K562 (cell line): ENCODE data around the gene ATP8A1. TPM values are rescaled to one million over a fixed set of nuclear protein-coding genes. Genes with fewer than 3 reads are reported as not detected.

ENCODE experiments used
- ATAC-seq: fragments of 200-7000 bp; cut with Tn5 transposase; 3 replicates; pipeline ENCODE4 v1.9.1; 2020; ENCODE audit warnings: moderate library complexity
- BruUV-seq: library from RNA; stranded (reverse); fragments of 400-500 nt; replicated peaks from 2 replicates; lab custom pipeline; 2021; lab: Mats Ljungman, UMichigan
- CTCF ChIA-PET: fragments of 300-600 bp; formaldehyde crosslinking; extraction: SDS; loops from one replicate; lab custom pipeline; 2021; ENCODE audit warnings: low intra/inter-chr PET ratio; lab: Yijun Ruan, JAX
- POLR2A ChIA-PET: fragments of 300-600, 350-650 bp; sonication (Branson Sonifier 250); formaldehyde crosslinking; extraction: SDS; loops from one replicate; lab custom pipeline; 2021; ENCODE audit warnings: antibody characterized with exemption, inconsistent platforms; lab: Yijun Ruan, JAX
- DNase-seq, 4 experiments: peaks; one replicate each; pipeline versions ENCODE4 v3.0.0 to v3.0.0-alpha.2; 2011 to 2018; ENCODE audit warnings: low spot score in 3 of 4, mixed read lengths in 3 of 4; ENCODE audit errors: extremely low read depth in 1 of 4
- FAIRE-seq: peaks from 2 replicates; lab custom pipeline; 2011; peaks lifted over from hg19 to GRCh38; lab: Jason Lieb, UNC
- H2AFZ ChIP-seq: 2 replicates; pipeline ENCODE4 v1.6.0; 2011; ENCODE audit warnings: low read depth, low read length, control low read depth, inconsistent platforms
- H3K27ac ChIP-seq: fragments of 200-600 bp; 3 replicates; pipeline ENCODE4 v1.8.0; 2011; ENCODE audit warnings: low read depth, mild to moderate bottlenecking, control low read depth, inconsistent platforms, low read length, moderate library complexity, mixed read lengths; ENCODE audit errors: extremely low read depth
- H3K27me3 ChIP-seq, 2 experiments: fragments of 300-600 bp in 1 of 2; 2 replicates in 1 of 2; 3 replicates in 1 of 2; pipeline versions ENCODE4 v1.6.0 to v1.8.0; 2011; ENCODE audit warnings: inconsistent platforms in 2 of 2, low read length in 2 of 2, mild to moderate bottlenecking in 1 of 2, mixed read lengths in 1 of 2, moderate library complexity in 1 of 2; ENCODE audit not compliant: control insufficient read depth in 2 of 2, insufficient read depth in 2 of 2
- H3K36me3 ChIP-seq: fragments of 300-600 bp; 3 replicates; pipeline ENCODE4 v1.8.0; 2011; ENCODE audit warnings: mild to moderate bottlenecking, low read length, inconsistent platforms; ENCODE audit not compliant: control insufficient read depth, insufficient read depth
- H3K4me1 ChIP-seq, 2 experiments: fragments of 200-600 bp in 1 of 2; replicated peaks in 1 of 2; 2 replicates in 1 of 2; 3 replicates in 1 of 2; pipeline versions ENCODE4 v1.5.1 to v1.8.0; 2011; ENCODE audit warnings: inconsistent platforms in 2 of 2, low read length in 2 of 2, mild to moderate bottlenecking in 1 of 2, mixed read lengths in 1 of 2, moderate library complexity in 1 of 2; ENCODE audit not compliant: control insufficient read depth in 2 of 2, insufficient read depth in 2 of 2
- H3K4me2 ChIP-seq: 2 replicates; pipeline ENCODE4 v1.6.1; 2011; ENCODE audit warnings: low read length, control low read depth, inconsistent platforms, mixed read lengths; ENCODE audit not compliant: insufficient read depth
- H3K4me3 ChIP-seq: fragments of 200-600 bp; sonication (generic), shearing (Covaris generic); 2 replicates; pipeline ENCODE4 v1.5.1; 2016; ENCODE audit warnings: control low read depth, inconsistent platforms
- H3K79me2 ChIP-seq: fragments of 200-600 bp; 3 replicates; pipeline ENCODE4 v1.8.0; 2011; ENCODE audit warnings: low read length, inconsistent platforms; ENCODE audit not compliant: control insufficient read depth, insufficient read depth
- H3K9ac ChIP-seq, 2 experiments: 2 replicates each; pipeline versions ENCODE4 v1.6.0 to v1.6.1; 2011; ENCODE audit warnings: low read depth in 2 of 2, low read length in 2 of 2, control low read depth in 1 of 2, inconsistent platforms in 1 of 2, mild to moderate bottlenecking in 1 of 2, mixed read lengths in 1 of 2; ENCODE audit not compliant: insufficient read depth in 1 of 2
- H3K9me1 ChIP-seq: one replicate; pipeline ENCODE4 v1.6.0; 2011; ENCODE audit warnings: inconsistent platforms, mild to moderate bottlenecking, low read length, moderate library complexity; ENCODE audit not compliant: control insufficient read depth, insufficient read depth
- H3K9me3 ChIP-seq: replicated peaks from 2 replicates; pipeline ENCODE4 v1.5.1; 2011; ENCODE audit warnings: low read depth, low read length, inconsistent platforms; ENCODE audit not compliant: control insufficient read depth, insufficient read depth
- H4K20me1 ChIP-seq: replicated peaks from 2 replicates; pipeline ENCODE4 v1.6.1; 2011; ENCODE audit warnings: low read length, inconsistent platforms, mixed read lengths; ENCODE audit not compliant: control insufficient read depth, insufficient read depth
- AFF4 ChIP-seq: sonication (generic); formaldehyde crosslinking; IDR thresholded peaks from 2 replicates; pipeline ENCODE4 v1.8.0; 2023; ENCODE audit warnings: mild to moderate bottlenecking, missing genetic modification reagents
- BRF1 ChIP-seq: IDR thresholded peaks from 3 replicates; pipeline ENCODE4 v1.6.1; 2011; ENCODE audit warnings: borderline replicate concordance, mild to moderate bottlenecking; ENCODE audit not compliant: insufficient read length; ENCODE audit errors: extremely low read depth
- FOXK2 ChIP-seq, 2 experiments: fragments of 450-650 bp; IDR thresholded peaks in 1 of 2; conservative IDR thresholded peaks in 1 of 2; 2 replicates each; pipeline ENCODE4 v1.6.1; 2016; ENCODE audit warnings: low read depth in 2 of 2, mild to moderate bottlenecking in 1 of 2
- HES1 ChIP-seq: fragments of 450-650 bp; IDR thresholded peaks from 2 replicates; pipeline ENCODE4 v1.6.1; 2016; ENCODE audit warnings: low read depth, mild to moderate bottlenecking, moderate library complexity
- SFPQ ChIP-seq: fragments of 200-400 bp; formaldehyde crosslinking; IDR thresholded peaks from 2 replicates; pipeline ENCODE4 v1.6.1; 2017; ENCODE audit warnings: mild to moderate bottlenecking, low read depth, low read length, moderate library complexity
- U2AF1 ChIP-seq: fragments of 200-400 bp; formaldehyde crosslinking; optimal IDR thresholded peaks from 2 replicates; pipeline ENCODE3; 2017; ENCODE audit warnings: mild to moderate bottlenecking, low read depth, low read length, moderate library complexity
- ZNF639 ChIP-seq, 2 experiments: fragments of 200-800 bp in 1 of 2; sonication (Bioruptor generic) in 1 of 2; sonication (generic) in 1 of 2; formaldehyde crosslinking in 1 of 2; IDR thresholded peaks in 1 of 2; conservative IDR thresholded peaks in 1 of 2; 2 replicates each; pipeline versions ENCODE4 v1.5.0 to v1.6.1; 2016 to 2020; ENCODE audit warnings: missing compliant biosample characterization in 1 of 2, missing genetic modification characterization in 1 of 2, missing genetic modification reagents in 1 of 2
- WGBS: fragments of 100-300 bp; shearing (Covaris generic); methylation state at CpG from one replicate; pipeline ENCODE4 v1.1.6; 2016; ENCODE audit warnings: low coverage, mixed read lengths; ENCODE audit not compliant: insufficient coverage; ENCODE audit errors: missing lambda C conversion rate; 5-methylcytosine and 5-hydroxymethylcytosine counted together
- in situ Hi-C: fragments of 300-500 bp; cut with MboI; formaldehyde crosslinking; loops from 4 replicates; pipeline ENCODE4 v1.15.0; 2018; ENCODE audit warnings: inconsistent platforms, mixed read lengths
- intact Hi-C: fragments of 100-400 bp; cut with micrococcal nuclease; formaldehyde crosslinking; loops from 2 replicates; pipeline ENCODE4 v1.14.2; 2022
- polyA plus RNA-seq, 8 experiments: library from polyadenylated mRNA; depleted of rRNA in 4 of 8; stranded (reverse) in 5 of 8; unstranded in 3 of 8; fragments of >200 nt; fragmentation: Nextera tagmentation in 2 of 8; fragmentation: Illumina TruSeq in 1 of 8; extraction: Ambion mirVana in 2 of 8; extraction: Trizol in 1 of 8; gene quantifications; 2 replicates each; pipeline versions ENCODE4 v1.2.1 to v1.2.3, GENCODE V29; 2011 to 2014; ENCODE audit warnings: inconsistent platforms in 1 of 8, missing spikeins in 1 of 8
- total RNA-seq, 7 experiments: library from RNA; depleted of rRNA in 6 of 7; stranded (reverse); fragments of >200 nt in 6 of 7; fragmentation: Illumina TruSeq in 2 of 7; extraction: Trizol in 2 of 7; gene quantifications; 2 replicates each; pipeline versions ENCODE4 v1.2.1 to v1.2.3, GENCODE V29; 2011 to 2021; ENCODE audit warnings: low replicate concordance in 1 of 7

Gene ATP8A1
- total and polyA plus RNA-seq, 9 of the 15 experiments (the other 6 are each of a cell fraction or from before 2014, with no cell fraction given) = 0.05 to 0.29 (median 0.07) TPM; not detected in 2

GRCh38 chr4:42541647-42542046 is 115.3 kb downstream of the ATP8A1 start:
- Histone ChIP-seq H3K4me2 (no peak overlapping the region), H3K36me3 (no peaks in the 10 kb centered on the region), H3K9ac (no peak overlapping the region), H3K79me2 (no peaks in the 10 kb centered on the region), H3K9me3 (no peaks in the 10 kb centered on the region), H4K20me1 (no peaks in the 10 kb centered on the region), H3K4me1 (no peaks in the 10 kb centered on the region), H3K27me3 (no peaks in the 10 kb centered on the region), H3K4me3 (no peak overlapping the region), H2AFZ (no peak overlapping the region), H3K9me1 (no peaks in the 10 kb centered on the region), H3K27ac (no peak overlapping the region)
- ChIA-PET POLR2A (no interaction called here), CTCF (no interaction called here)
- BruUV-seq = no TSS peak
- 0% methylated on average over 1 of the region's 1 CpG for WGBS
- ATAC-seq (no peak), DNase-seq (no peak), FAIRE-seq (no peak)
- in situ Hi-C loops (no loop called here), intact Hi-C loops (no loop called here)
- TF ChIP-seq FOXK2 (conservative IDR thresholded peaks at IDR 0.05 in 1 of 2, IDR thresholded peaks at IDR 0.05 in 1 of 2; ENCODE audit: low read depth in 2 of 2) (no peak), AFF4 (CRISPR knock-in tag) (no peak), BRF1 (no peak), SFPQ (no peak), ZNF639 (CRISPR knock-in tag; conservative IDR thresholded peaks at IDR 0.05 in 1 of 2, IDR thresholded peaks at IDR 0.05 in 1 of 2) (no peak), HES1 (no peak), U2AF1 (no peak)
